WTC11 (cell line): Measurements from ENCODE around the gene BRD4. TPM values are rescaled to one million over a fixed set of nuclear protein-coding genes. Genes with fewer than 3 reads are reported as not detected.
A peak's percentile ranks its signal among the peaks of the same experiment; 100 is the strongest.

Experiments used
- ATAC-seq: fragments of 200-7000 bp; cut with Tn5 transposase; 2 replicates; pipeline ENCODE4 v1.10.0; 2021; ENCODE audit warnings: mild to moderate bottlenecking, moderate library complexity
- CTCF ChIA-PET: fragments of 300-600 bp; sonication (Branson Sonifier 250); formaldehyde crosslinking; loops from one replicate; lab custom pipeline; 2021; ENCODE audit warnings: antibody characterized with exemption; lab: Charles Lee
- POLR2A ChIA-PET: fragments of 350-600 bp; sonication (Branson Sonifier 250); formaldehyde crosslinking; loops from one replicate; lab custom pipeline; 2021; ENCODE audit warnings: antibody characterized with exemption; lab: Charles Lee
- DNase-seq: peaks from one replicate; pipeline ENCODE4 v3.0.0; 2021; ENCODE audit warnings: low spot score
- H3K27ac Mint-ChIP-seq: 2 replicates; pipeline ENCODE4 v1.8.0; 2021; ENCODE audit warnings: mixed read lengths
- H3K27me3 Mint-ChIP-seq: 2 replicates; pipeline ENCODE4 v1.8.0; 2021; ENCODE audit warnings: low read depth, mild to moderate bottlenecking, moderate library complexity, mixed read lengths
- H3K36me3 Mint-ChIP-seq: 2 replicates; pipeline ENCODE4 v1.8.0; 2021; ENCODE audit warnings: mixed read lengths
- H3K4me1 Mint-ChIP-seq: 2 replicates; pipeline ENCODE4 v1.8.0; 2022; ENCODE audit warnings: mixed read lengths
- H3K4me3 Mint-ChIP-seq: 2 replicates; pipeline ENCODE4 v1.8.0; 2021; ENCODE audit warnings: mild to moderate bottlenecking, moderate library complexity, mixed read lengths
- H3K9me3 Mint-ChIP-seq: 2 replicates; pipeline ENCODE4 v1.8.0; 2021; ENCODE audit warnings: mixed read lengths
- CBFB ChIP-seq: sonication (generic); formaldehyde crosslinking; IDR thresholded peaks from 2 replicates; pipeline ENCODE4 v1.8.1; 2022; ENCODE audit warnings: mild to moderate bottlenecking, low read depth, missing genetic modification reagents
- ETV6 ChIP-seq: sonication (generic); formaldehyde crosslinking; IDR thresholded peaks from 2 replicates; pipeline ENCODE4 v1.8.1; 2022; ENCODE audit warnings: mild to moderate bottlenecking, missing genetic modification reagents
- GRHL2 ChIP-seq: fragments of 250-450 bp; sonication (Bioruptor Pico); IDR thresholded peaks from 2 replicates; pipeline ENCODE4 v1.8.0; 2022; ENCODE audit warnings: mild to moderate bottlenecking, moderate library complexity; ENCODE audit not compliant: insufficient replicate concordance, severe bottlenecking
- GTF2I ChIP-seq: fragments of 250-450 bp; sonication (Bioruptor Pico); conservative IDR thresholded peaks from 2 replicates; pipeline ENCODE4 v1.4.0; 2021; ENCODE audit warnings: mild to moderate bottlenecking
- IRF2 ChIP-seq: sonication (generic); formaldehyde crosslinking; IDR thresholded peaks from 2 replicates; pipeline ENCODE4 v1.8.0; 2022; ENCODE audit warnings: low read depth, missing genetic modification reagents, borderline replicate concordance
- NR2C2 ChIP-seq: sonication (generic); formaldehyde crosslinking; IDR thresholded peaks from 2 replicates; pipeline ENCODE4 v1.8.0; 2022; ENCODE audit warnings: mild to moderate bottlenecking, missing genetic modification reagents
- NR3C1 ChIP-seq: sonication (generic); formaldehyde crosslinking; conservative IDR thresholded peaks from 2 replicates; pipeline ENCODE4 v1.8.1; 2023; ENCODE audit warnings: low read depth, mild to moderate bottlenecking, missing genetic modification reagents
- TP53 ChIP-seq: sonication (generic); formaldehyde crosslinking; IDR thresholded peaks from 2 replicates; pipeline ENCODE4 v1.8.1; 2023; ENCODE audit warnings: mild to moderate bottlenecking, missing genetic modification reagents
- ZBTB21 ChIP-seq: sonication (generic); formaldehyde crosslinking; IDR thresholded peaks from 2 replicates; pipeline ENCODE4 v1.8.1; 2023; ENCODE audit warnings: mild to moderate bottlenecking, missing genetic modification reagents, borderline replicate concordance
- total RNA-seq: library from RNA; stranded (reverse); gene quantifications from 3 replicates; pipeline ENCODE4 v1.2.3, GENCODE V29; 2021
- TF ChIP-seq, protein P1 (sequence below): sonication (generic); formaldehyde crosslinking; IDR thresholded peaks from 2 replicates; pipeline ENCODE4 v1.8.1; 2022; ENCODE audit warnings: mild to moderate bottlenecking, moderate library complexity, missing genetic modification reagents
- TF ChIP-seq, protein P2 (sequence below): sonication (generic); formaldehyde crosslinking; IDR thresholded peaks from 2 replicates; pipeline ENCODE4 v1.8.1; 2023; ENCODE audit warnings: mild to moderate bottlenecking, moderate library complexity, missing genetic modification reagents
- TF ChIP-seq, protein P3 (sequence below): fragments of 250-450 bp; sonication (Bioruptor Pico); conservative IDR thresholded peaks from 2 replicates; pipeline ENCODE4 v1.9.0; 2021; ENCODE audit warnings: mild to moderate bottlenecking
- TF ChIP-seq, protein P4 (sequence below): sonication (generic); formaldehyde crosslinking; IDR thresholded peaks from 2 replicates; pipeline ENCODE4 v1.8.0; 2022; ENCODE audit warnings: mild to moderate bottlenecking, missing genetic modification reagents
- TF ChIP-seq, protein P5 (sequence below): fragments of 200-600 bp; IDR thresholded peaks from 2 replicates; pipeline ENCODE4 v1.8.0; 2022; ENCODE audit warnings: antibody characterized with exemption
- TF ChIP-seq, protein P6 (sequence below): sonication (generic); formaldehyde crosslinking; IDR thresholded peaks from 2 replicates; pipeline ENCODE4 v1.8.1; 2022; ENCODE audit warnings: mild to moderate bottlenecking, missing genetic modification reagents, moderate library complexity, borderline replicate concordance

The BRD4 gene
- total RNA-seq, 1 experiment from 2014 or later: 128 TPM

DNA sequence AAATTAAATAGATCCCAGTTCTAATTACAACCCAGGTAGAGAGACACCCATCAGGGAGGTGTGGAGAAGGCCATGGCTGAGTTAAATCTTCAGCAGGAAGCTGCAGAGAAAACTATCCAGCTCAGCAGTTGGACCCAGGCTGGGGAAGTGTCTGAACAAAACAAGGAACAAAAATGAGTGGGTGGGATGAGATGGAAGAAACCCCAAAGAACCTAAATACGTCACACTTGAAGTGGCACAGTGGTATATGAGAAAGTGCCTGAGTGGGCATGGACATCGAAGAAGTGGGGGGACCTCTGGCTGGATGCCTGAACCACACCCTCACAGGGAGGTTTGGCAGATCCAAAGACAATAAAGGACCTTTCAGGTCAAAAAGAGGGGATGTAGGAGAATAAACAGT lies 96.6 kb downstream of the BRD4 start:
- CTCF ChIA-PET: interaction anchor here (0.7 kb wide), 1 partner anchor 62 kb away, joined by 5 read pairs; no protein-coding TSS in a partner anchor
- TF ChIP-seq NR2C2 (CRISPR knock-in tag) (no peak), IRF2 (CRISPR knock-in tag) (no peak)
- TF ChIP-seq, protein P1, sequence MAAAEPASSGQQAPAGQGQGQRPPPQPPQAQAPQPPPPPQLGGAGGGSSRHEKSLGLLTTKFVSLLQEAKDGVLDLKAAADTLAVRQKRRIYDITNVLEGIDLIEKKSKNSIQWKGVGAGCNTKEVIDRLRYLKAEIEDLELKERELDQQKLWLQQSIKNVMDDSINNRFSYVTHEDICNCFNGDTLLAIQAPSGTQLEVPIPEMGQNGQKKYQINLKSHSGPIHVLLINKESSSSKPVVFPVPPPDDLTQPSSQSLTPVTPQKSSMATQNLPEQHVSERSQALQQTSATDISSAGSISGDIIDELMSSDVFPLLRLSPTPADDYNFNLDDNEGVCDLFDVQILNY: no peak
- TF ChIP-seq, protein P2, sequence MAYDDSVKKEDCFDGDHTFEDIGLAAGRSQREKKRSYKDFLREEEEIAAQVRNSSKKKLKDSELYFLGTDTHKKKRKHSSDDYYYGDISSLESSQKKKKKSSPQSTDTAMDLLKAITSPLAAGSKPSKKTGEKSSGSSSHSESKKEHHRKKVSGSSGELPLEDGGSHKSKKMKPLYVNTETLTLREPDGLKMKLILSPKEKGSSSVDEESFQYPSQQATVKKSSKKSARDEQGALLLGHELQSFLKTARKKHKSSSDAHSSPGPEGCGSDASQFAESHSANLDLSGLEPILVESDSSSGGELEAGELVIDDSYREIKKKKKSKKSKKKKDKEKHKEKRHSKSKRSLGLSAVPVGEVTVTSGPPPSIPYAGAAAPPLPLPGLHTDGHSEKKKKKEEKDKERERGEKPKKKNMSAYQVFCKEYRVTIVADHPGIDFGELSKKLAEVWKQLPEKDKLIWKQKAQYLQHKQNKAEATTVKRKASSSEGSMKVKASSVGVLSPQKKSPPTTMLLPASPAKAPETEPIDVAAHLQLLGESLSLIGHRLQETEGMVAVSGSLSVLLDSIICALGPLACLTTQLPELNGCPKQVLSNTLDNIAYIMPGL (CRISPR knock-in tag): no peak
- TF ChIP-seq, protein P3, sequence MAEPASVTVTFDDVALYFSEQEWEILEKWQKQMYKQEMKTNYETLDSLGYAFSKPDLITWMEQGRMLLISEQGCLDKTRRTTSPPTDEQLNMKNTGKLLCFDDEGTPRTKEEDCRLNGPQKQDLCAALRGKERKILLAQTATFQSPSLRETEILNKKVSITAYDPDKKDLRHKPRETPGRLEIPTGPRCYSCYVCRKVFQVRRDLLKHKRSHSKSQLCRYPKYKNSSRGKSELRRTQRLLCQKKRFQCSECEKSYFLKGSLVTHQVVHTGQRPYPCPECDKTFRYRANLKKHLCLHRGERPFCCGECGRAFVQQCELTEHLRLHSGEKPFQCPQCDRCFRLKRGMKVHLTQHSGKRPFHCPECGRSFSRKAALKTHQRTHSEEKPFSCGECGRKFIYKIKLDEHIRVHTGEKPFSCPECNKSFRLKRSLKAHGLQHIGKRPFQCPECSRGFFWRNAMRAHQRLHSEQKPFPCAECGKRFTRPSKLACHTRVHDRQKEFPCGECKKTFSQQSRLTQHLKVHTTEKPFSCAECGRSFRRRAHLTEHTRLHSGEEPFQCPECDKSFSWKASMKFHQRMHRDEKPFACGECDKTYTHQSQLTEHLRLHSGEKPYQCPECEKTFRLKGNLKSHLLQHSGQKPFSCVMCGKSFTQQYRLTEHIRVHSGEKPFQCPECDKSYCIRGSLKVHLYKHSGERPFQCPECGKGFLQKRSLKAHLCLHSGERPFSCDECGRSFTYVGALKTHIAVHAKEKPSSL (CRISPR knock-in tag): no peak
- ATAC-seq (no peak), DNase-seq (no peak)
- no peak overlapping the region for H3K4me3 Mint-ChIP-seq
- POLR2A ChIA-PET: no interaction called here
- H3K27me3 Mint-ChIP-seq: no peaks in the 10 kb centered on the region
- peaks cover 33% of the 10 kb centered on the region for H3K36me3 Mint-ChIP-seq
- H3K27ac Mint-ChIP-seq: no peak overlapping the region
- H3K9me3 Mint-ChIP-seq: no peaks in the 10 kb centered on the region
- H3K4me1 Mint-ChIP-seq: peaks cover 8% of the 10 kb centered on the region; the same call in 1 of the 2 replicates

DNA sequence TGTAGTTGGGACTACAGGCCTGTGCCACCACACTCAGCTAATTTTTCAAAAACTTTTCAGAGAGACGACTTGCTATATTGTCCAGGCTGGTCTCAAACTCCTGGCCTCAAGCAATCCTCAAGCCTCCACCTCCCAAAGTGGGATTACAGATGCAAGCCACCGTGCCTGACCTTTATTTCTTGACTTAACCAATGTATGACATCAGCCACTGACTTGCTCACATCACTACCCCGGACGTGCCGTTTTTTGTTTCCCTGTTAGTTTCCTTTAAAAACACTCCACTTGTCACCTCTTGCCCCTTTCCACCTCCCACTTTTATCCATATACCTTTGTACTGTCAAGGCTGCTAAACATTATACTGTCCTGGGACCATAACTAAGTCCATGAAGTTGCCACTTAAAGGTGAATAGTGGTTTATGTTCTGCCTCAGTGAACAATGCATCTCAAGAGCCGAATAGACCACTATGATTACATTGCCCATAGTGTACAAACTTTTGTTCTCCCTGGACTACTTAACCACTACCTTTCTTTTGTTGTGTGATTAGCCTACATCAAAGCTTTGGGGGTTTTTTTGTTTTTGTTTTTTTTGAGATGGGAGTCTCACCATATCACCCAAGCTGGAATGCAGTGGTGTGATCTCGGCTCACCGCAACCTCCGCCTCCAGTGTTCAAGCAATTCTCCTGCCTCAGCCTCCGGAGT lies 97.8 kb downstream of the BRD4 start:
- no peak for ATAC-seq
- CTCF ChIA-PET: interaction anchor here (1.4 to 4.2 kb wide), 6 partner anchors 17 to 145 kb away, joined by 4 to 64 read pairs (median 24); partner anchors contain the start of gene AKAP8
- peaks cover 8% of the 10 kb centered on the region; the same call in 1 of the 2 replicates for H3K4me1 Mint-ChIP-seq
- TF ChIP-seq, protein P4, sequence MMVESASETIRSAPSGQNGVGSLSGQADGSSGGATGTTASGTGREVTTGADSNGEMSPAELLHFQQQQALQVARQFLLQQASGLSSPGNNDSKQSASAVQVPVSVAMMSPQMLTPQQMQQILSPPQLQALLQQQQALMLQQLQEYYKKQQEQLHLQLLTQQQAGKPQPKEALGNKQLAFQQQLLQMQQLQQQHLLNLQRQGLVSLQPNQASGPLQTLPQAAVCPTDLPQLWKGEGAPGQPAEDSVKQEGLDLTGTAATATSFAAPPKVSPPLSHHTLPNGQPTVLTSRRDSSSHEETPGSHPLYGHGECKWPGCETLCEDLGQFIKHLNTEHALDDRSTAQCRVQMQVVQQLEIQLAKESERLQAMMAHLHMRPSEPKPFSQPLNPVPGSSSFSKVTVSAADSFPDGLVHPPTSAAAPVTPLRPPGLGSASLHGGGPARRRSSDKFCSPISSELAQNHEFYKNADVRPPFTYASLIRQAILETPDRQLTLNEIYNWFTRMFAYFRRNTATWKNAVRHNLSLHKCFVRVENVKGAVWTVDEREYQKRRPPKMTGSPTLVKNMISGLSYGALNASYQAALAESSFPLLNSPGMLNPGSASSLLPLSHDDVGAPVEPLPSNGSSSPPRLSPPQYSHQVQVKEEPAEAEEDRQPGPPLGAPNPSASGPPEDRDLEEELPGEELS: no peak
- TF ChIP-seq GRHL2 (CRISPR knock-in tag) (no peak), NR2C2 (CRISPR knock-in tag) (no peak), ZBTB21 (no peak), GTF2I (CRISPR knock-in tag) (no peak), TP53 (CRISPR knock-in tag) (no peak), ETV6 (CRISPR knock-in tag) (no peak), NR3C1 (no peak), CBFB (CRISPR knock-in tag) (no peak)
- TF ChIP-seq, protein P5, sequence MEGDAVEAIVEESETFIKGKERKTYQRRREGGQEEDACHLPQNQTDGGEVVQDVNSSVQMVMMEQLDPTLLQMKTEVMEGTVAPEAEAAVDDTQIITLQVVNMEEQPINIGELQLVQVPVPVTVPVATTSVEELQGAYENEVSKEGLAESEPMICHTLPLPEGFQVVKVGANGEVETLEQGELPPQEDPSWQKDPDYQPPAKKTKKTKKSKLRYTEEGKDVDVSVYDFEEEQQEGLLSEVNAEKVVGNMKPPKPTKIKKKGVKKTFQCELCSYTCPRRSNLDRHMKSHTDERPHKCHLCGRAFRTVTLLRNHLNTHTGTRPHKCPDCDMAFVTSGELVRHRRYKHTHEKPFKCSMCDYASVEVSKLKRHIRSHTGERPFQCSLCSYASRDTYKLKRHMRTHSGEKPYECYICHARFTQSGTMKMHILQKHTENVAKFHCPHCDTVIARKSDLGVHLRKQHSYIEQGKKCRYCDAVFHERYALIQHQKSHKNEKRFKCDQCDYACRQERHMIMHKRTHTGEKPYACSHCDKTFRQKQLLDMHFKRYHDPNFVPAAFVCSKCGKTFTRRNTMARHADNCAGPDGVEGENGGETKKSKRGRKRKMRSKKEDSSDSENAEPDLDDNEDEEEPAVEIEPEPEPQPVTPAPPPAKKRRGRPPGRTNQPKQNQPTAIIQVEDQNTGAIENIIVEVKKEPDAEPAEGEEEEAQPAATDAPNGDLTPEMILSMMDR: no peak
- TF ChIP-seq, protein P6, sequence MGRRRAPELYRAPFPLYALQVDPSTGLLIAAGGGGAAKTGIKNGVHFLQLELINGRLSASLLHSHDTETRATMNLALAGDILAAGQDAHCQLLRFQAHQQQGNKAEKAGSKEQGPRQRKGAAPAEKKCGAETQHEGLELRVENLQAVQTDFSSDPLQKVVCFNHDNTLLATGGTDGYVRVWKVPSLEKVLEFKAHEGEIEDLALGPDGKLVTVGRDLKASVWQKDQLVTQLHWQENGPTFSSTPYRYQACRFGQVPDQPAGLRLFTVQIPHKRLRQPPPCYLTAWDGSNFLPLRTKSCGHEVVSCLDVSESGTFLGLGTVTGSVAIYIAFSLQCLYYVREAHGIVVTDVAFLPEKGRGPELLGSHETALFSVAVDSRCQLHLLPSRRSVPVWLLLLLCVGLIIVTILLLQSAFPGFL: no peak
- TF ChIP-seq, all 79 proteins: peak for 0
- POLR2A ChIA-PET: interaction anchor here (1.5 to 2.4 kb wide), 2 partner anchors 15 to 39 kb away, joined by 4 to 19 read pairs; no protein-coding TSS in a partner anchor
- no peak for DNase-seq
- no peaks in the 10 kb centered on the region for H3K27me3 Mint-ChIP-seq
- no peaks in the 10 kb centered on the region for H3K9me3 Mint-ChIP-seq
- no peak overlapping the region for H3K4me3 Mint-ChIP-seq
- peak overlapping the region; percentile 82 for H3K27ac Mint-ChIP-seq
- peaks cover 28% of the 10 kb centered on the region for H3K36me3 Mint-ChIP-seq
